Suprapubic skin (tissue), 4 donors: ENCODE data around the gene HNRNPL. TPM values are rescaled to one million over a fixed set of nuclear protein-coding genes. Genes with fewer than 3 reads are reported as not detected.
"Not testable (repeated sequence)": the region's sequence is repeated elsewhere in the genome, so short reads cannot be mapped to it uniquely, and the experiment has no call there.

Experiments used
- DNase-seq, 2 donors: peaks; one replicate each; pipeline ENCODE4 v3.0.0-alpha.2; 2019; ENCODE audit warnings: low spot score in 2 of 2
- H3K27ac ChIP-seq: fragments of 200-600 bp; sonication (generic); one replicate; pipeline ENCODE4 v1.5.1; 2019
- H3K27me3 ChIP-seq: fragments of 200-600 bp; sonication (generic); one replicate; pipeline ENCODE4 v1.5.1; 2019
- H3K36me3 ChIP-seq: fragments of 200-600 bp; sonication (generic); one replicate; pipeline ENCODE4 v1.5.1; 2019
- H3K4me1 ChIP-seq: fragments of 200-600 bp; sonication (generic); one replicate; pipeline ENCODE4 v1.5.1; 2019
- H3K4me3 ChIP-seq: fragments of 200-600 bp; sonication (generic); one replicate; pipeline ENCODE4 v1.5.1; 2019; ENCODE audit warnings: mild to moderate bottlenecking
- H3K9me3 ChIP-seq: fragments of 200-600 bp; sonication (generic); one replicate; pipeline ENCODE4 v1.5.1; 2019
- CTCF ChIP-seq, 2 donors: fragments of 200-600 bp in 1 of 2; fragments of 450-650 bp in 1 of 2; sonication (generic) in 1 of 2; IDR thresholded peaks; one replicate each; pipeline ENCODE4 v1.5.1; 2016 to 2019; ENCODE audit warnings: antibody characterized with exemption in 2 of 2, mild to moderate bottlenecking in 1 of 2, moderate library complexity in 1 of 2
- EP300 ChIP-seq: sonication (generic); formaldehyde crosslinking; IDR thresholded peaks from one replicate; pipeline ENCODE4 v1.6.1; 2017; ENCODE audit warnings: antibody characterized with exemption
- POLR2A ChIP-seq, 2 donors: fragments of 450-650 bp; IDR thresholded peaks; one replicate each; pipeline ENCODE4 v1.6.1; 2017; ENCODE audit warnings: antibody characterized with exemption in 2 of 2, mild to moderate bottlenecking in 2 of 2, moderate library complexity in 2 of 2
- POLR2AphosphoS5 ChIP-seq, 3 donors: sonication (generic); formaldehyde crosslinking; IDR thresholded peaks; one replicate each; pipeline ENCODE4 v1.6.1; 2017; ENCODE audit warnings: antibody characterized with exemption in 3 of 3
- WGBS: methylation state at CpG from one replicate; pipeline ENCODE4 v1.1.5; 2018; 5-methylcytosine and 5-hydroxymethylcytosine counted together
- total RNA-seq, 4 donors: library from RNA; depleted of rRNA; stranded (reverse); fragments of >200 nt; gene quantifications; one replicate each; pipeline ENCODE4 v1.1.0, GENCODE V29; 2016

HNRNPL gene
- total RNA-seq, 4 donors from 2014 or later = 178 to 227 (median 200) TPM

GRCh38 chr19:38826856-38827551 is 22.8 kb downstream of the HNRNPL start:
- WGBS = 68% methylated on average over 6 of the region's 6 CpGs
- no peak overlapping the region for H3K27ac ChIP-seq
- DNase-seq = no peak
- H3K27me3 ChIP-seq = no peaks in the 10 kb centered on the region
- H3K36me3 ChIP-seq = peaks cover 41% of the 10 kb centered on the region
- H3K4me1 ChIP-seq = peaks cover 22% of the 10 kb centered on the region
- no peak overlapping the region for H3K4me3 ChIP-seq
- TF ChIP-seq EP300 (no peak), POLR2AphosphoS5 (IDR thresholded peaks at IDR 0.05) (no peak), POLR2A (IDR thresholded peaks at IDR 0.05) (no peak), CTCF (IDR thresholded peaks at IDR 0.05) (no peak)
- H3K9me3 ChIP-seq = no peaks in the 10 kb centered on the region

GRCh38 chr19:38825936-38826335 is 23.9 kb downstream of the HNRNPL start:
- not testable (repeated sequence) for H3K27me3 ChIP-seq, H3K27ac ChIP-seq, DNase-seq, H3K9me3 ChIP-seq, H3K4me3 ChIP-seq
- H3K4me1 ChIP-seq = peaks cover 17% of the 10 kb centered on the region
- peaks cover 50% of the 10 kb centered on the region for H3K36me3 ChIP-seq
- WGBS = 95% methylated on average over 5 of the region's 7 CpGs

GRCh38 chr19:38821230-38821825 is 28.5 kb downstream of the HNRNPL start:
- H3K9me3 ChIP-seq, H3K27ac ChIP-seq, H3K4me3 ChIP-seq, DNase-seq, H3K27me3 ChIP-seq, H3K4me1 ChIP-seq: not testable (repeated sequence)
- peaks cover 53% of the 10 kb centered on the region for H3K36me3 ChIP-seq
- over 99% methylated on average over 14 of the region's 29 CpGs for WGBS

- WGBS = 88% methylated on average over 13 of the region's 13 CpGs
- DNase-seq = no peak
- H3K36me3 ChIP-seq = peaks cover 72% of the 10 kb centered on the region
These were observed 30.4 kb downstream of the HNRNPL start for GRCh38 chr19:38819231-38819920.

GRCh38 chr19:38817081-38817480 is 32.7 kb downstream of the HNRNPL start:
- Histone ChIP-seq H3K36me3 (peaks cover 63% of the 10 kb centered on the region), H3K27me3 (no peaks in the 10 kb centered on the region), H3K4me3 (no peak overlapping the region), H3K27ac (no peak overlapping the region), H3K4me1 (no peaks in the 10 kb centered on the region), H3K9me3 (no peaks in the 10 kb centered on the region)
- 96% methylated on average over 12 of the region's 15 CpGs for WGBS
- TF ChIP-seq CTCF (IDR thresholded peaks at IDR 0.05) (no peak), POLR2AphosphoS5 (IDR thresholded peaks at IDR 0.05) (no peak), EP300 (no peak), POLR2A (IDR thresholded peaks at IDR 0.05) (no peak)
- DNase-seq = no peak

More at GRCh38 chr19:38819231-38819920, 30.4 kb downstream of the HNRNPL start:
- TF ChIP-seq POLR2A (IDR thresholded peaks at IDR 0.05) = no peak
- TF ChIP-seq EP300 = no peak
- no peak for TF ChIP-seq POLR2AphosphoS5 (IDR thresholded peaks at IDR 0.05)
- no peak for TF ChIP-seq CTCF (IDR thresholded peaks at IDR 0.05)
- Histone ChIP-seq H3K4me3 (no peak overlapping the region), H3K27me3 (no peaks in the 10 kb centered on the region), H3K4me1 (no peaks in the 10 kb centered on the region), H3K27ac (no peak overlapping the region), H3K9me3 (no peaks in the 10 kb centered on the region)

GRCh38 chr19:38816131-38816750 is 33.5 kb downstream of the HNRNPL start:
- no peaks in the 10 kb centered on the region for H3K27me3 ChIP-seq
- DNase-seq = no peak
- WGBS = 94% methylated on average over 18 of the region's 18 CpGs
- no peaks in the 10 kb centered on the region for H3K9me3 ChIP-seq
- TF ChIP-seq POLR2AphosphoS5 (IDR thresholded peaks at IDR 0.05) = no peak
- TF ChIP-seq EP300 = no peak
- no peak for TF ChIP-seq POLR2A (IDR thresholded peaks at IDR 0.05)
- no peak for TF ChIP-seq CTCF (IDR thresholded peaks at IDR 0.05)
- H3K27ac ChIP-seq = no peak overlapping the region
- H3K36me3 ChIP-seq = peaks cover 57% of the 10 kb centered on the region
- H3K4me3 ChIP-seq = no peak overlapping the region
- no peaks in the 10 kb centered on the region for H3K4me1 ChIP-seq
